Measurements from ENCODE around the gene ALG1. TPM values are rescaled to one million over a fixed set of nuclear protein-coding genes. Genes with fewer than 3 reads are reported as not detected.
"Not testable (repeated sequence)": the region's sequence is repeated elsewhere in the genome, so short reads cannot be mapped to it uniquely, and the experiment has no call there.

ALG1 gene
- total RNA-seq, 4 donors from 2014 or later = 15.9 to 25.5 (median 22.9) TPM

DNA sequence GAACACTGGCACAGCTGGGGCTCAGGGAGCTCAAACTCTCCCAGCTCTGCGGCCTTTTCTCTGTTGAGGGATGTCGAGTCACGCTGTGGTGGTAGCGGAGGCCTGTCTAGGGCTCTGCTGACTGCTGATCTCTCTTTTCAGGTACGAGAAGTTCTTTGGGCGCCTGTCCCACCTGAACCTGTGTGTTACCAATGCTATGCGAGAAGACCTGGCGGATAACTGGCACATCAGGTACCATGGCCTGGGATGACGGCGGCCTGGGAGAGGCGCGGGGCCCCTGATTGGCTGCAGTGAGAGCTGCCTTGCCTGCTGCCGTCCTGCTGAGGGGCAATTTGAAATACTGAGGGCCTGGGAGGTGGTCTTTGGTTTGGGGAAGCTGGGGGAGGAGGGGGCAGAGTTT is 5.7 kb downstream of the ALG1 start:
- Histone ChIP-seq H3K36me3 (peaks cover 0 to 88% (median 21%) of the 10 kb centered on the region in 3 donors), H3K27me3 (no peaks in the 10 kb centered on the region), H3K4me3 (no peak overlapping the region), H3K9me3 (no peaks in the 10 kb centered on the region), H3K4me1 (peaks cover 0 to 14% (median 3%) of the 10 kb centered on the region in 4 donors), H3K27ac (no peak overlapping the region)
- TF ChIP-seq POLR2A (IDR thresholded peaks at IDR 0.05) (no peak), EP300 (IDR thresholded peaks at IDR 0.05) (no peak)
- TF ChIP-seq, protein P1, sequence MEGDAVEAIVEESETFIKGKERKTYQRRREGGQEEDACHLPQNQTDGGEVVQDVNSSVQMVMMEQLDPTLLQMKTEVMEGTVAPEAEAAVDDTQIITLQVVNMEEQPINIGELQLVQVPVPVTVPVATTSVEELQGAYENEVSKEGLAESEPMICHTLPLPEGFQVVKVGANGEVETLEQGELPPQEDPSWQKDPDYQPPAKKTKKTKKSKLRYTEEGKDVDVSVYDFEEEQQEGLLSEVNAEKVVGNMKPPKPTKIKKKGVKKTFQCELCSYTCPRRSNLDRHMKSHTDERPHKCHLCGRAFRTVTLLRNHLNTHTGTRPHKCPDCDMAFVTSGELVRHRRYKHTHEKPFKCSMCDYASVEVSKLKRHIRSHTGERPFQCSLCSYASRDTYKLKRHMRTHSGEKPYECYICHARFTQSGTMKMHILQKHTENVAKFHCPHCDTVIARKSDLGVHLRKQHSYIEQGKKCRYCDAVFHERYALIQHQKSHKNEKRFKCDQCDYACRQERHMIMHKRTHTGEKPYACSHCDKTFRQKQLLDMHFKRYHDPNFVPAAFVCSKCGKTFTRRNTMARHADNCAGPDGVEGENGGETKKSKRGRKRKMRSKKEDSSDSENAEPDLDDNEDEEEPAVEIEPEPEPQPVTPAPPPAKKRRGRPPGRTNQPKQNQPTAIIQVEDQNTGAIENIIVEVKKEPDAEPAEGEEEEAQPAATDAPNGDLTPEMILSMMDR (IDR thresholded peaks at IDR 0.05) = no peak
- no peak for DNase-seq (ENCODE audit: low spot score in 2 of 2)
- WGBS, 2 donors = 92 to 93% methylated on average over 13 of the region's 13 CpGs

DNA sequence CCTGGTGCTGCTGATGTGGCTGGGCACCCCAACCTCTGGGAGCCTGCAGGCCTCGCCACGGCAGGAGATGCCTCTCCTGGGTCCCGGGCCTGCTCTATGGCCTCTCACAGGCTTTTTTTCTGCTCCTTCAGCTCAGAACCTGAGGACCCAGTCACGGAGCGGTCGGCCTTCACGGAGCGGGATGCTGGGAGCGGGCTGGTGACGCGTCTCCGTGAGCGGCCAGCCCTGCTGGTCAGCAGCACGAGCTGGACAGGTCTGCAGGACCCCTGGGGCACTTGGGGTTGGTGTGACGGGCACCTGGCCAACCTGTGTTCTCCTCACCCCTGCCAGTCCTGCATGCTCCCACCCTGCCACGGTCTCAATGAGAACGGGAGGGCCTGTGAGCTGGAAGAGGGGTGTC is 7.0 kb downstream of the ALG1 start:
- peaks cover 0 to 99% (median 21%) of the 10 kb centered on the region in 3 donors for H3K36me3 ChIP-seq

DNA sequence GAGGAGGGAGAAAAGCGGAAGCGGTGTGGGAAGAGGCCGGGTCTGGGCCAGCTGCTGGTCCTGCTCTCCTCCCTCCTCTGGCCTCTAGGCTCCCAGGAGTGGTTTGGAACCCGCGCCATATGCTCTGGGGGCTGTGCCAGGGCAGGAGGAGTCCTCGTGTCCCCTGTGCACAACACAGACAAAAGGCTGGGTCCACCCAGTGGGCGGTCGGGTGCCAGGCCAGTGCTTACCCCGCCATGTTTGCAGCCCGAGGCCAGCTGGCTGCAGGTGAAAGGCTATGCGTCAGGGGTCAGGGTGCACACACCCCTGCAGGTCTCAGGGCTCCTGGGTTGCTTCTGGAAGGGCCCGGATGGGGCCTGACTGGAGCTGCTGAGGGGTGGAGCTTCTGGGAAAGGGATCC is 8.8 kb downstream of the ALG1 start:
- 78 to 82% methylated on average over 11 to 12 of the region's 12 CpGs for WGBS, 2 donors
- H3K27ac ChIP-seq; H3K4me3 ChIP-seq; H3K4me1 ChIP-seq; DNase-seq (ENCODE audit: low spot score in 2 of 2); H3K27me3 ChIP-seq; H3K9me3 ChIP-seq: not testable (repeated sequence)
- peaks cover 0 to 99% (median 15%) of the 10 kb centered on the region in 3 donors for H3K36me3 ChIP-seq

More for the DNA sequence above, 7.0 kb downstream of the ALG1 start:
- no peak overlapping the region for H3K27ac ChIP-seq
- no peaks in the 10 kb centered on the region for H3K27me3 ChIP-seq
- peaks cover 0 to under 1% (median 0%) of the 10 kb centered on the region in 4 donors for H3K4me1 ChIP-seq
- 85 to 87% methylated on average over 16 to 17 of the region's 17 CpGs for WGBS, 2 donors
- no peak for DNase-seq (ENCODE audit: low spot score in 2 of 2)
- H3K4me3 ChIP-seq = no peak overlapping the region
- TF ChIP-seq POLR2A (IDR thresholded peaks at IDR 0.05) = no peak
- no peak for TF ChIP-seq EP300 (IDR thresholded peaks at IDR 0.05)
- TF ChIP-seq, protein P1 (IDR thresholded peaks at IDR 0.05) = no peak
- no peaks in the 10 kb centered on the region for H3K9me3 ChIP-seq

DNA sequence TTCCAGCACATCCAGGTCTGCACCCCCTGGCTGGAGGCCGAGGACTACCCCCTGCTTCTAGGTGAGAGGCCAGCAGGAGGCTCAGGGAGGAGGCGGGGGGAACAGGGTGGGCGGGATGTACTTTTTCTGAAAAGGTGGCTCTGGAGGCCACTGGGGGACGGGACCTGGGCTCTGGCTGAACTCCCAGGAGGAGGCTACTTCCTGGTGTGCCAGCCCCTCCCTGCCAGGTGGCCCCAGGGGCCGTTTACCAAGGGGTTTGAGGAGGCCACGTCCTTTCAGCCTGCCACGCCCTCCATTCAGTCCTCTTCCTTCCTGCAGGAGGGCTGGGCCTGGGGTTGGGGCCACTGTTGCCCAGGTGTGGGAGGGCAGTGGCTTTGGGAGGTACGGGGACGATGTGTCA is 9.4 kb downstream of the ALG1 start:
- not testable (repeated sequence) for DNase-seq (ENCODE audit: low spot score in 2 of 2); H3K27ac ChIP-seq; H3K4me3 ChIP-seq; H3K4me1 ChIP-seq; H3K9me3 ChIP-seq; H3K27me3 ChIP-seq
- 70 to 71% methylated on average over 6 to 7 of the region's 9 CpGs for WGBS, 2 donors
- H3K36me3 ChIP-seq = peaks cover 0 to 99% (median 10%) of the 10 kb centered on the region in 3 donors

DNA sequence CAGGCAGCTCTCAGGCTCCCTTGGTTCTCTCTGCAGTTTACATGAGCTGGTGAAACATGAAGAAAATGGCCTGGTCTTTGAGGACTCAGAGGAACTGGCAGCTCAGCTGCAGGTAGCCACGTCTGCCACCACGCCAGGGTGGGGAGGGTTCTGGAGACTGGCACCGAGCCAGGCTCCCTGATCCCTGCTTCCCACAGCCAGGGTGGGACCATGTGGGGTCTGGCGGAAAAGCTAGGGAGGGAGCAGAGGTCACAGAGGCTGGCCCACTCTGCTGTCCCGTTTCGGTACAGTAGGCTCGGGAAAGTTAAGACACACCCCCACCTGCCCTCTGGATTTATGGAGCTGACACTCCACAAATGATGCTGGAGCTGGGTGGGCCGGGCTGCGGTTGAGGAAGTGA is 12.0 kb downstream of the ALG1 start:
- peaks cover 0 to 94% (median 0%) of the 10 kb centered on the region in 3 donors for H3K36me3 ChIP-seq
- H3K27me3 ChIP-seq; H3K27ac ChIP-seq; H3K9me3 ChIP-seq; H3K4me1 ChIP-seq; DNase-seq (ENCODE audit: low spot score in 2 of 2); H3K4me3 ChIP-seq: not testable (repeated sequence)
- 81 to 86% methylated on average over 9 of the region's 9 CpGs for WGBS, 2 donors

DNA sequence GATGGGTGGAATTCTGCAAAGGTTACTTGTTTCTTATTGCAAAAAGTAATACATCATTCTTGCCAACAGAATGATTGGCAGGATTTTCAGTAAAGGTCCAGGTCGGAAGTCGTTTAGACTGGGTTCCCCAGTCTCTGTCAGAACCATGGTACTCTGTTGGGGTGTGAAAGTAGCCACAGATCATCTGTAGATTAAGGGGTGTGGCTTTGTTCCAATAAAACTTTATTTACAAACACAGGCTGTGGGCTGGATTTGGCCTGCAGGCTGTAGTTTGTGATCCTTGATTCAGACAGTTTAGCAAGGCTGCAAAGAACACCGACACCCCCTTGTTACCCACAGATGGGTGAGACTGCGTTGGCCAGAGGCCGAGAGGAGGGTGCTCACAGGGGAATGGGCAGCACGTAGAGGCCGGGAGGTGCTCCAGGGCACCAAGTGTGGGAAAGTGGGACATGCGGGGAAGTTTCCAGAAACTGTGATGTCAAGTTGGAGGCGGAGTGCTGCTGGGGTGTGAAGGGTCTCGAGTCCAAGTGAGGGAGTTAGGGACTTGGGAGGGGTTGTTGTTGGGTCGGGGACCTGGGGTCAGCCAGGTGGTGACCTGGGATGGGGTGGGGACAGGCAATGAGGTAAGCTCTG is 12.6 kb downstream of the ALG1 start:
- H3K4me1 ChIP-seq; H3K9me3 ChIP-seq; H3K4me3 ChIP-seq; DNase-seq (ENCODE audit: low spot score in 2 of 2); H3K27me3 ChIP-seq; H3K27ac ChIP-seq: not testable (repeated sequence)
- WGBS, 2 donors = 76 to 77% methylated on average over 11 of the region's 11 CpGs
- H3K36me3 ChIP-seq = peaks cover 0 to 94% (median 0%) of the 10 kb centered on the region in 3 donors

DNA sequence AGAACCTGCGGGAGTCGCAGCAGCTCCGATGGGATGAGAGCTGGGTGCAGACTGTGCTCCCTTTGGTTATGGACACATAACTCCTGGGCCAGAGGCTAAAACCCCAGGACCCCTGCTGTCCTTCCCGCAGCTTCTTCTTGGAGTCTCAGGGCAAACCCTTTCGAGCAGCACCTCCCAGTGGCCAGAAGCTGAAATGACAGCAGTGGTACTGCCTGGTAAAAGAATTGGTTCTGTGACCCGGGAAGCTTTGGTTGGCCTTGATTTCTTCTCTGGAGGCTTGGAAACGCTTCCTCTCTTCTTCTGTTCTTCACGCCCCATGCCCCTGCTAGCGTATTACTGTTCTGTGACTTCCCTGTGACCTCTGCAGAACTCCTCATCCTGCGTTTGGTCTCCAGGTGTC is 13.2 kb downstream of the ALG1 start:
- not testable (repeated sequence) for H3K27me3 ChIP-seq, H3K27ac ChIP-seq, H3K4me1 ChIP-seq, H3K4me3 ChIP-seq, H3K9me3 ChIP-seq
- peaks cover 0 to 94% (median 0%) of the 10 kb centered on the region in 3 donors for H3K36me3 ChIP-seq
- TF ChIP-seq, protein P1 (IDR thresholded peaks at IDR 0.05) = peak in 4 of 5 experiments; percentile 31 to 50 (median 40)
- DNase-seq (ENCODE audit: low spot score in 2 of 2) = peak in 1 of 2 donors; percentile 45
- WGBS, 2 donors = 61 to 67% methylated on average over 10 of the region's 10 CpGs

DNA sequence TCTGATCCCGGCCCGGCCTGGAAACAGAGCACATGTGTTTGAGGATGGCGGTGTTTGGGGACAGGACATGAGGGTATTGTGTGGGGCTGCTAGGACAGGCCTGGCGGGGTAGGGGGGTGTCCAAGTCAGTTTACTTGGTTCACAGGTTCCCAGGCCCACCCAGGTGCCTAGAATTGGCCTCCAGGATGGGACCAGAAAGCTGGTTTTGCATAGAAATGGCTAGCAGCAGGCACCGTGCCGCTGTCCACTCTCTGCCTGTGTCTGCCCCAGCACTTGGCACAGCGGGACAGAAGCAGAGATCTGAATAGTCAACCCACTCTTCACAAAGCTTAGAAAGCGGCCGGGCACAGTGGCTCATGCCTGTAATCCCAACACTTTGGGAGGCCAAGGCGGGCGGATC is 14.1 kb downstream of the ALG1 start:
- DNase-seq (ENCODE audit: low spot score in 2 of 2); H3K27ac ChIP-seq; H3K9me3 ChIP-seq; H3K4me1 ChIP-seq; H3K27me3 ChIP-seq; H3K4me3 ChIP-seq: not testable (repeated sequence)
- WGBS, 2 donors = 77 to 85% methylated on average over 11 of the region's 11 CpGs
- H3K36me3 ChIP-seq = peaks cover 0 to 94% (median 0%) of the 10 kb centered on the region in 3 donors

DNA sequence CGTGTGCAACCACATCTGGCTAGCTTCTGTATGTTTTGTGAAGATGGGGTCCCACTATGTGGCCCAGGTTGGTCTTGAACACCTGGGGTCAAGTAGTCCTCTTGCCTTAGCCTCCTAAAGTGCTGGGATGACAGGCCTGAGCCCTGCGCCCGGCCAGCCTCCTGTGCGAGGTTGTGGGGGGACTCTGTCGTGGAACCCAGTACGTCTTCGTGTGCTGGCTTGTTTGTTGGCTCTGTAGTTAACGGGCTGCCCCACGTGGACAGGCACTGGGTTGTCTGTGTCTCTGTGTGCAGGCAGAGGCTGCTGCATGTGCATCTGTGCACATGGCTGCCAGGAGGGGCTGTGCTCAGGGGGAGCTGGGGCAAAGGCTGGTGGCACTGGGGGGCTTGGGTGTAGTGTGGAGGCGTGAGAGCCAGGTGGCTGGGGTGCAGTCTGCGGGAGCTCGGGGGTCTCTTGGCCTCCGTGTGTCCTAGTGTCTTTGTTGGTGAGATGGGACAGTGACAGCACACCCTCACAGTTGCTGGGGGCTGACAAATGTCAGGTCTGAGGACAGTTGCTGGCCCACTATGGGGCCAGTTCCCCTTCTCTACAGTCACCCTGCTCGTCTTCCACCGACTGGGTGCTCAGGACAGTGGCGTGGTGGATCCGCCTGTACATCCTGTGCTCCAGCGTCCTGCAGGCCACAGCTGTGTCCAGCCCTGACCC is 16.6 kb downstream of the ALG1 start:
- H3K9me3 ChIP-seq; H3K27me3 ChIP-seq; H3K27ac ChIP-seq; H3K4me1 ChIP-seq; H3K4me3 ChIP-seq; DNase-seq (ENCODE audit: low spot score in 2 of 2): not testable (repeated sequence)
- H3K36me3 ChIP-seq = peaks cover 0 to 71% (median 0%) of the 10 kb centered on the region in 3 donors
- WGBS, 2 donors = 87% methylated on average over 17 to 18 of the region's 18 CpGs

DNA sequence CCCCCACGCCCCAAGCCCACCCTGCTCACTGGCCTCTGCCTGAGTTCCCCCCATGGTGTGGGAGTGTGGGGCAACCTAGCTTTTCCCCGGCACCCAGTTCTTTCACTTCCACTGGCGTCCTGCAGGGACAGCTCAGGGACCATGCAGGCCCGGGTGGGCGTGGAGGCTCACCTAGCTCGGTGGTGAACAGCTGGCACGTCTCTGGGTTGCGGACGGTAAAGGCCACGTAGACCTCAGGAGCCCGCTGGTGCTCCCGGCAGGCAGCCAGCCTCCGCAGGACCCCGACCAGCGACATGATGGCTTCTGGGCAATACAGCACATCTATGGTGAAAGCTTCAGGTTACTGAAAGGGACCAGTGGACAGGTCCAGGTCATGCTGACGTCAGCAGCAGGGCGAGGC is 17.3 kb downstream of the ALG1 start:
- not testable (repeated sequence) for H3K27me3 ChIP-seq; H3K27ac ChIP-seq; H3K9me3 ChIP-seq; H3K4me1 ChIP-seq; DNase-seq (ENCODE audit: low spot score in 2 of 2); H3K4me3 ChIP-seq
- 85 to 90% methylated on average over 16 to 17 of the region's 17 CpGs for WGBS, 2 donors
- H3K36me3 ChIP-seq = peaks cover 0 to 64% (median 0%) of the 10 kb centered on the region in 3 donors
